ENCODE results near the gene DISC1.
A peak's percentile ranks its signal among the peaks of the same experiment; 100 is the strongest.

Gene DISC1

GRCh38 chr1:231683439-231684165, 57.0 kb downstream of the DISC1 start:
- TF ChIP-seq MYC (IDR thresholded peaks at IDR 0.05; ENCODE audit: low read depth, low read length) (no peak), POLR2A (IDR thresholded peaks at IDR 0.05; ENCODE audit: extremely low read depth, insufficient read length) (no peak)
- TF ChIP-seq, protein P1, sequence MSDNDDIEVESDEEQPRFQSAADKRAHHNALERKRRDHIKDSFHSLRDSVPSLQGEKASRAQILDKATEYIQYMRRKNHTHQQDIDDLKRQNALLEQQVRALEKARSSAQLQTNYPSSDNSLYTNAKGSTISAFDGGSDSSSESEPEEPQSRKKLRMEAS (IDR thresholded peaks at IDR 0.05; ENCODE audit: low read depth, low read length), result no peak
- TF ChIP-seq, protein P2, sequence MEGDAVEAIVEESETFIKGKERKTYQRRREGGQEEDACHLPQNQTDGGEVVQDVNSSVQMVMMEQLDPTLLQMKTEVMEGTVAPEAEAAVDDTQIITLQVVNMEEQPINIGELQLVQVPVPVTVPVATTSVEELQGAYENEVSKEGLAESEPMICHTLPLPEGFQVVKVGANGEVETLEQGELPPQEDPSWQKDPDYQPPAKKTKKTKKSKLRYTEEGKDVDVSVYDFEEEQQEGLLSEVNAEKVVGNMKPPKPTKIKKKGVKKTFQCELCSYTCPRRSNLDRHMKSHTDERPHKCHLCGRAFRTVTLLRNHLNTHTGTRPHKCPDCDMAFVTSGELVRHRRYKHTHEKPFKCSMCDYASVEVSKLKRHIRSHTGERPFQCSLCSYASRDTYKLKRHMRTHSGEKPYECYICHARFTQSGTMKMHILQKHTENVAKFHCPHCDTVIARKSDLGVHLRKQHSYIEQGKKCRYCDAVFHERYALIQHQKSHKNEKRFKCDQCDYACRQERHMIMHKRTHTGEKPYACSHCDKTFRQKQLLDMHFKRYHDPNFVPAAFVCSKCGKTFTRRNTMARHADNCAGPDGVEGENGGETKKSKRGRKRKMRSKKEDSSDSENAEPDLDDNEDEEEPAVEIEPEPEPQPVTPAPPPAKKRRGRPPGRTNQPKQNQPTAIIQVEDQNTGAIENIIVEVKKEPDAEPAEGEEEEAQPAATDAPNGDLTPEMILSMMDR (IDR thresholded peaks at IDR 0.05; ENCODE audit: low read depth, low read length), result no peak
- no peak for DNase-seq (ENCODE audit: low read depth)
- no peak overlapping the region for H3K4me3 ChIP-seq (ENCODE audit: low read depth, low read length)

- no peak for TF ChIP-seq POLR2A (IDR thresholded peaks at IDR 0.05; ENCODE audit: extremely low read depth, insufficient read length)
- no peak overlapping the region for H3K4me3 ChIP-seq (ENCODE audit: low read depth, low read length)
- no peak for DNase-seq (ENCODE audit: low read depth)
Observed at GRCh38 chr1:231684356-231685244, 58.0 kb downstream of the DISC1 start.

DNA sequence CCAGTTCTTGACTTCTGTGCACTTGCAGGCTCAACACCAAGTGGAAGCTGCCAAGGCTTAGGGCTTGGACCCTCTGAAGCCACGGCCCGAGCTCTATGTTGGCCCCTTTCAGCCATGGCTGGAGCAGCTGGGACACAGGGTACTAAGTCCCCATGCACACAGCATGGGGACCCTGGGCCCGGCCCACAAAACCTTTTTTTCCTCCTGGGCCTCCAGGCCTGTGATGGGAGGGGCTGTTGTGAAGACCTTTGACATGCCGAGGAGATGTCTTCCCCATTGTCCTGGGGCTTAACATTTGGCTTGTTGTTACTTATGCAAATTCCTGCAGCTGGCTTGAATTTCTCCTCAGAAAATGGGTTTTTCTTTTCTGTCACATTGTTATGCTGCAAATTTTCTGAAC, 59.8 kb downstream of the DISC1 start:
- TF ChIP-seq, protein P1 (IDR thresholded peaks at IDR 0.05; ENCODE audit: low read depth, low read length), result no peak
- TF ChIP-seq MYC (IDR thresholded peaks at IDR 0.05; ENCODE audit: low read depth, low read length) (no peak), POLR2A (IDR thresholded peaks at IDR 0.05; ENCODE audit: extremely low read depth, insufficient read length) (no peak)
- TF ChIP-seq, protein P2 (IDR thresholded peaks at IDR 0.05; ENCODE audit: low read depth, low read length), result no peak
- no peak overlapping the region for H3K4me3 ChIP-seq (ENCODE audit: low read depth, low read length)

DNA sequence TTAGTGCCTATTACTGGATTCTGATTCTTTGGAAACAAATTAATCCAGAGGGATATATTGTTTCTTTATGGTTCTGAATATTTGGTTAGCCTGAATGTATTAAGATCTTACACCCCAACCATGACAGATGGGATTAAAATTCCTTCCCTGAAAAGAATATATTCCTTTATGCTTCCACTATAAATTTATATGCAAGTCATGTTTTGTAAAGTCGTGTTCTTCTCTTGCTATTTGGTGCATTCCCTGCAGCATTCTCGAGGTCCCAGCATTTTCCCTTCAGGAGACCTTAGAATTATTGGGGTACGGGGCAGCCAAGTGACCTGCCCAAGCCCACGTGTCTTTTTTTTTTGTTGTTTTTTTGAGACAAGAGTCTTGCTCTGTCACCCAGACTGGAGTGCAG, 62.4 kb downstream of the DISC1 start:
- TF ChIP-seq, protein P2 (IDR thresholded peaks at IDR 0.05; ENCODE audit: low read depth, low read length), result no peak
- TF ChIP-seq POLR2A (IDR thresholded peaks at IDR 0.05; ENCODE audit: extremely low read depth, insufficient read length) (no peak), MYC (IDR thresholded peaks at IDR 0.05; ENCODE audit: low read depth, low read length) (no peak)
- TF ChIP-seq, protein P1 (IDR thresholded peaks at IDR 0.05; ENCODE audit: low read depth, low read length), result no peak
- no peak overlapping the region for H3K4me3 ChIP-seq (ENCODE audit: low read depth, low read length)
- no peak for DNase-seq (ENCODE audit: low read depth)

More for the DNA sequence above, 59.8 kb downstream of the DISC1 start:
- no peak for DNase-seq (ENCODE audit: low read depth)

DNA sequence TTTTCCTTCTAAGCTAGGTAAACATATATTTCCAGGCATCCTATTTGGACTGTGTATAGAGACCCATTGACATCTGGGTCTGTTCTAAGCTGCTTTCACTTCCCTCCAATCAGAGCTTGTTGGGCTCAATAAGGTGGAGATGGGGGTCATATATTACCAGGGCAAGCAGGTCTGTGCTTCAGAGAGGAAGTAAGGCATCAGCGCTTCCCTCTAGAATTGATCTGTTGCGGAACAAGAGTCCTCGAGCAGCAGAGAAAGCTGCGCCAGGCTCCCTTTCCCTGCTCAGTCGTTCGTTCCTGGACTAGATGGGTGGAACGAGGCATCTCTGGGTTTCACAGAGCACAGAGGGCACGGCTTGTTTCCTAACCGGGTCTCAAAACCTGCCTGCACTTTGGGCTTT, 63.5 kb downstream of the DISC1 start:
- DNase-seq (ENCODE audit: low read depth), result peak; percentile 8
- no peak overlapping the region for H3K4me3 ChIP-seq (ENCODE audit: low read depth, low read length)
- TF ChIP-seq, protein P2 (IDR thresholded peaks at IDR 0.05; ENCODE audit: low read depth, low read length), result no peak
- TF ChIP-seq, protein P1 (IDR thresholded peaks at IDR 0.05; ENCODE audit: low read depth, low read length), result no peak
- TF ChIP-seq MYC (IDR thresholded peaks at IDR 0.05; ENCODE audit: low read depth, low read length) (no peak), POLR2A (IDR thresholded peaks at IDR 0.05; ENCODE audit: extremely low read depth, insufficient read length) (no peak)

Data from NB4 (cell line).